ENCODE data around the gene TXNRD1.

DNA sequence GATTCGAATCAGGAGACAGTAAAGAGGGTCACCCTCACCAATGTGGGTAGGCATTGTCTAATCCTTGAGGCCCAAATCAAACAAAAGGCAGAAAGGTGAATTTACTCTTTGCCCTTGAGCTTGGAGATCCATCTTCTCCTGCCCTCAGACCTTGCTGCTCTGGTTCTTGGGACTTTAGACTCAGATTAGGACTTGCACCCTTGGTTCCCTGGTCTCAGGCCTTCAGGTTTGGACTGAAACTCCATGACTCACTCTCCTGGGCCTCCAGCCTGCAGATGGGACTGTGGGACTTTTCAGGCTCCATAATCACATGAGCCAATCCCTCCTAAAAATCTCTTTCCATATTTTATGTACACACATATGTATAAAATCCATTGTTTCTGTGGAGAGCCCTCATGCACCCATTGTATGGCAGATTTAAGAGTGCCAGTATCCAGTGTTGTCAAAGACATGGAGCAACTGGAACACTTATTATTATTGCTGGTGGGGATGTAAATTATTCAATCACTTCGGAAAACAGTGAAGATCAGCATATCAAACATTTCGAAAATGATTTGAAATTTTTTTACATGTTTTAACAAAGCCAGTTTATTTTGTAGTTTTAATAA, 136.6 kb downstream of the TXNRD1 start:
- TF ChIP-seq, protein P1, sequence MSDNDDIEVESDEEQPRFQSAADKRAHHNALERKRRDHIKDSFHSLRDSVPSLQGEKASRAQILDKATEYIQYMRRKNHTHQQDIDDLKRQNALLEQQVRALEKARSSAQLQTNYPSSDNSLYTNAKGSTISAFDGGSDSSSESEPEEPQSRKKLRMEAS (IDR thresholded peaks at IDR 0.05), result no peak
- TF ChIP-seq, protein P2, sequence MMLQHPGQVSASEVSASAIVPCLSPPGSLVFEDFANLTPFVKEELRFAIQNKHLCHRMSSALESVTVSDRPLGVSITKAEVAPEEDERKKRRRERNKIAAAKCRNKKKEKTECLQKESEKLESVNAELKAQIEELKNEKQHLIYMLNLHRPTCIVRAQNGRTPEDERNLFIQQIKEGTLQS (IDR thresholded peaks at IDR 0.05; ENCODE audit: insufficient read depth, low read depth, low read length), result no peak

Data from H1 (cell line).